ENCODE measurements around the gene TNFRSF14. TPM values are rescaled to one million over a fixed set of nuclear protein-coding genes. Genes with fewer than 3 reads are reported as not detected.

TNFRSF14 gene
- total and polyA plus RNA-seq, 4 donors = 14.8 to 38.1 (median 29.1) TPM

GRCh38 chr1:2516124-2516523, 40.0 kb upstream of the TNFRSF14 start:
- DNase-seq (ENCODE audit: low spot score) = no peak
- no peak overlapping the region for H3K27ac ChIP-seq (ENCODE audit: low read depth in 1 of 2, low read length in 2 of 2)
- H3K4me3 ChIP-seq (ENCODE audit: low read depth in 1 of 3, low read length in 3 of 3) = no peak overlapping the region
- H3K27me3 ChIP-seq (ENCODE audit: control insufficient read depth in 4 of 4, insufficient read depth in 4 of 4, low read length in 3 of 4) = no peaks in the 10 kb centered on the region
- H3K9ac ChIP-seq (ENCODE audit: low read depth in 1 of 2, low read length in 2 of 2) = no peak overlapping the region
- no peak for TF ChIP-seq ZBTB33 (IDR thresholded peaks at IDR 0.05)
- TF ChIP-seq RXRA (IDR thresholded peaks at IDR 0.05) = no peak
- no peak for TF ChIP-seq EGR1 (IDR thresholded peaks at IDR 0.05; ENCODE audit: low read depth in 2 of 2)
- no peak for TF ChIP-seq HNF4A (conservative IDR thresholded peaks at IDR 0.05)
- TF ChIP-seq HNF4G (IDR thresholded peaks at IDR 0.05) = no peak
- 96% methylated on average over 17 of the region's 17 CpGs for WGBS
- no peaks in the 10 kb centered on the region for H3K4me1 ChIP-seq (ENCODE audit: control insufficient read depth in 4 of 4, insufficient read depth in 4 of 4, low read length in 3 of 4)
- H3K9me3 ChIP-seq (ENCODE audit: control insufficient read depth in 4 of 4, low read length in 3 of 4) = no peaks in the 10 kb centered on the region
- H3K36me3 ChIP-seq (ENCODE audit: control insufficient read depth in 4 of 4, insufficient read depth in 3 of 4, low read depth in 1 of 4, low read length in 3 of 4) = peaks cover 31 to 89% (median 48%) of the 10 kb centered on the region in 4 donors

GRCh38 chr1:2516946-2517345, 39.2 kb upstream of the TNFRSF14 start:
- peaks cover 30 to 86% (median 43%) of the 10 kb centered on the region in 4 donors for H3K36me3 ChIP-seq (ENCODE audit: control insufficient read depth in 4 of 4, insufficient read depth in 3 of 4, low read depth in 1 of 4, low read length in 3 of 4)
- no peak overlapping the region for H3K9ac ChIP-seq (ENCODE audit: low read depth in 1 of 2, low read length in 2 of 2)
- no peak for TF ChIP-seq SP1 (IDR thresholded peaks at IDR 0.05)
- TF ChIP-seq RAD21 (IDR thresholded peaks at IDR 0.05) = no peak
- no peak for TF ChIP-seq EGR1 (IDR thresholded peaks at IDR 0.05; ENCODE audit: low read depth in 2 of 2)
- TF ChIP-seq YY1 (IDR thresholded peaks at IDR 0.05) = no peak
- TF ChIP-seq RXRA (IDR thresholded peaks at IDR 0.05) = no peak
- TF ChIP-seq FOXA1 (IDR thresholded peaks at IDR 0.05) = no peak
- TF ChIP-seq HNF4A (conservative IDR thresholded peaks at IDR 0.05) = no peak
- no peak for TF ChIP-seq ATF3 (IDR thresholded peaks at IDR 0.05)
- no peak for TF ChIP-seq ZBTB33 (IDR thresholded peaks at IDR 0.05)
- TF ChIP-seq CTCF (IDR thresholded peaks at IDR 0.05; ENCODE audit: low read depth, low read length, missing input control) = no peak
- TF ChIP-seq TAF1 (conservative IDR thresholded peaks at IDR 0.05) = no peak
- no peak for TF ChIP-seq REST (IDR thresholded peaks at IDR 0.05)
- TF ChIP-seq HNF4G (IDR thresholded peaks at IDR 0.05) = no peak
- TF ChIP-seq FOXA2 (IDR thresholded peaks at IDR 0.05) = no peak
- no peak for TF ChIP-seq JUND (IDR thresholded peaks at IDR 0.05)
- DNase-seq (ENCODE audit: low spot score) = no peak
- H3K4me1 ChIP-seq (ENCODE audit: control insufficient read depth in 4 of 4, insufficient read depth in 4 of 4, low read length in 3 of 4) = peaks cover 0 to 3% (median 2%) of the 10 kb centered on the region in 4 donors
- no peak overlapping the region for H3K27ac ChIP-seq (ENCODE audit: low read depth in 1 of 2, low read length in 2 of 2)
- H3K27me3 ChIP-seq (ENCODE audit: control insufficient read depth in 4 of 4, insufficient read depth in 4 of 4, low read length in 3 of 4) = no peaks in the 10 kb centered on the region
- no peak overlapping the region for H3K4me3 ChIP-seq (ENCODE audit: low read depth in 1 of 3, low read length in 3 of 3)
- WGBS = 97% methylated on average over 14 of the region's 14 CpGs
- H3K9me3 ChIP-seq (ENCODE audit: control insufficient read depth in 4 of 4, low read length in 3 of 4) = no peaks in the 10 kb centered on the region
